ENCODE measurements around the gene ATP9B. TPM values are rescaled to one million over a fixed set of nuclear protein-coding genes. Genes with fewer than 3 reads are reported as not detected.

Gene ATP9B
- total and polyA plus RNA-seq, 4 donors = 7.1 to 31.4 (median 15.5) TPM

DNA sequence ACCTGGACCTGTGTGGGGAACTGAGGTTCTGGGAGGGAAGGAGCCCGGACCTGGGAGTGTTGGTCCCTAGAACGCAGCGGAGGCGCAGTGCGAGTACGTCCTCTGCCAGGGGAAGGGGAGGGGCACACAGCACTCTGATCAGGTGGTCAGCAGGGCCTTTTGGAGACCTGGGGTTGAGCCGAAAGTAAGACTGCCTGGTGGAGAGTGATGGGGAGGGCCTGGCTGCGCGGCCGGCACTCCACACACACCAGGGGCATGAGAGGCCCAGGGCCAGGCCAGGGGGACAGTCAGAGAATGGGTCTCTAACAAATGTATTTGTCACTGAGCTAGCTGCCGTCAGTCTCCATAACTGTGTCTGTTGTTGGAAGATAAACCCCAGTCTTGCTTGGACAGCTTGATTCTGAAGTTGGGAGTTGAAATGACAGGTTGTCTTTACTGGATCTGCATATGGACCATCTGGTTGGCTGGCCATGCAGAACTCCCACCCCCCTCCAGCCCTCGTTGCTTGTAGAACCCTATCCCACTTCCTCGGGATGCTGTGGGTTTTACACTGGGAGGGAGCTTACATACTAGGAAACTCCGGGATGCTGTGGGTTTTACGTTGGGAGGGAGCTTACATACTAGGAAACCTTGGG, 251.1 kb downstream of the ATP9B start:
- peaks cover 0 to 5% (median 0%) of the 10 kb centered on the region in 4 donors for H3K9me3 ChIP-seq (ENCODE audit: control insufficient read depth in 4 of 4, low read length in 3 of 4)
- no peak overlapping the region for H3K27ac ChIP-seq (ENCODE audit: low read depth in 1 of 2, low read length in 2 of 2)
- 94% methylated on average over 15 of the region's 15 CpGs for WGBS
- no peaks in the 10 kb centered on the region for H3K4me1 ChIP-seq (ENCODE audit: control insufficient read depth in 4 of 4, insufficient read depth in 4 of 4, low read length in 3 of 4)
- no peaks in the 10 kb centered on the region for H3K27me3 ChIP-seq (ENCODE audit: control insufficient read depth in 4 of 4, insufficient read depth in 4 of 4, low read length in 3 of 4)
- H3K36me3 ChIP-seq (ENCODE audit: control insufficient read depth in 4 of 4, insufficient read depth in 3 of 4, low read depth in 1 of 4, low read length in 3 of 4) = peaks cover 0 to 6% (median 3%) of the 10 kb centered on the region in 4 donors
- H3K4me3 ChIP-seq (ENCODE audit: low read depth in 1 of 3, low read length in 3 of 3) = no peak overlapping the region
- DNase-seq (ENCODE audit: low spot score) = no peak
- H3K9ac ChIP-seq (ENCODE audit: low read depth in 1 of 2, low read length in 2 of 2) = no peak overlapping the region
- TF ChIP-seq, protein P1, sequence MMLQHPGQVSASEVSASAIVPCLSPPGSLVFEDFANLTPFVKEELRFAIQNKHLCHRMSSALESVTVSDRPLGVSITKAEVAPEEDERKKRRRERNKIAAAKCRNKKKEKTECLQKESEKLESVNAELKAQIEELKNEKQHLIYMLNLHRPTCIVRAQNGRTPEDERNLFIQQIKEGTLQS (IDR thresholded peaks at IDR 0.05) = no peak
- TF ChIP-seq GABPA (IDR thresholded peaks at IDR 0.05 in 1 of 2, conservative IDR thresholded peaks at IDR 0.05 in 1 of 2) = no peak
- no peak for TF ChIP-seq YY1 (IDR thresholded peaks at IDR 0.05)
- TF ChIP-seq JUND (IDR thresholded peaks at IDR 0.05) = no peak
- TF ChIP-seq TAF1 (conservative IDR thresholded peaks at IDR 0.05) = no peak
- TF ChIP-seq, protein P2, sequence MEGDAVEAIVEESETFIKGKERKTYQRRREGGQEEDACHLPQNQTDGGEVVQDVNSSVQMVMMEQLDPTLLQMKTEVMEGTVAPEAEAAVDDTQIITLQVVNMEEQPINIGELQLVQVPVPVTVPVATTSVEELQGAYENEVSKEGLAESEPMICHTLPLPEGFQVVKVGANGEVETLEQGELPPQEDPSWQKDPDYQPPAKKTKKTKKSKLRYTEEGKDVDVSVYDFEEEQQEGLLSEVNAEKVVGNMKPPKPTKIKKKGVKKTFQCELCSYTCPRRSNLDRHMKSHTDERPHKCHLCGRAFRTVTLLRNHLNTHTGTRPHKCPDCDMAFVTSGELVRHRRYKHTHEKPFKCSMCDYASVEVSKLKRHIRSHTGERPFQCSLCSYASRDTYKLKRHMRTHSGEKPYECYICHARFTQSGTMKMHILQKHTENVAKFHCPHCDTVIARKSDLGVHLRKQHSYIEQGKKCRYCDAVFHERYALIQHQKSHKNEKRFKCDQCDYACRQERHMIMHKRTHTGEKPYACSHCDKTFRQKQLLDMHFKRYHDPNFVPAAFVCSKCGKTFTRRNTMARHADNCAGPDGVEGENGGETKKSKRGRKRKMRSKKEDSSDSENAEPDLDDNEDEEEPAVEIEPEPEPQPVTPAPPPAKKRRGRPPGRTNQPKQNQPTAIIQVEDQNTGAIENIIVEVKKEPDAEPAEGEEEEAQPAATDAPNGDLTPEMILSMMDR (IDR thresholded peaks at IDR 0.05; ENCODE audit: low read depth, low read length, missing input control) = no peak
- no peak for TF ChIP-seq HNF4A (conservative IDR thresholded peaks at IDR 0.05)
- no peak for TF ChIP-seq HNF4G (IDR thresholded peaks at IDR 0.05)
- TF ChIP-seq FOXA2 (IDR thresholded peaks at IDR 0.05) = no peak
- TF ChIP-seq, protein P3, sequence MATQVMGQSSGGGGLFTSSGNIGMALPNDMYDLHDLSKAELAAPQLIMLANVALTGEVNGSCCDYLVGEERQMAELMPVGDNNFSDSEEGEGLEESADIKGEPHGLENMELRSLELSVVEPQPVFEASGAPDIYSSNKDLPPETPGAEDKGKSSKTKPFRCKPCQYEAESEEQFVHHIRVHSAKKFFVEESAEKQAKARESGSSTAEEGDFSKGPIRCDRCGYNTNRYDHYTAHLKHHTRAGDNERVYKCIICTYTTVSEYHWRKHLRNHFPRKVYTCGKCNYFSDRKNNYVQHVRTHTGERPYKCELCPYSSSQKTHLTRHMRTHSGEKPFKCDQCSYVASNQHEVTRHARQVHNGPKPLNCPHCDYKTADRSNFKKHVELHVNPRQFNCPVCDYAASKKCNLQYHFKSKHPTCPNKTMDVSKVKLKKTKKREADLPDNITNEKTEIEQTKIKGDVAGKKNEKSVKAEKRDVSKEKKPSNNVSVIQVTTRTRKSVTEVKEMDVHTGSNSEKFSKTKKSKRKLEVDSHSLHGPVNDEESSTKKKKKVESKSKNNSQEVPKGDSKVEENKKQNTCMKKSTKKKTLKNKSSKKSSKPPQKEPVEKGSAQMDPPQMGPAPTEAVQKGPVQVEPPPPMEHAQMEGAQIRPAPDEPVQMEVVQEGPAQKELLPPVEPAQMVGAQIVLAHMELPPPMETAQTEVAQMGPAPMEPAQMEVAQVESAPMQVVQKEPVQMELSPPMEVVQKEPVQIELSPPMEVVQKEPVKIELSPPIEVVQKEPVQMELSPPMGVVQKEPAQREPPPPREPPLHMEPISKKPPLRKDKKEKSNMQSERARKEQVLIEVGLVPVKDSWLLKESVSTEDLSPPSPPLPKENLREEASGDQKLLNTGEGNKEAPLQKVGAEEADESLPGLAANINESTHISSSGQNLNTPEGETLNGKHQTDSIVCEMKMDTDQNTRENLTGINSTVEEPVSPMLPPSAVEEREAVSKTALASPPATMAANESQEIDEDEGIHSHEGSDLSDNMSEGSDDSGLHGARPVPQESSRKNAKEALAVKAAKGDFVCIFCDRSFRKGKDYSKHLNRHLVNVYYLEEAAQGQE (IDR thresholded peaks at IDR 0.05) = no peak
- no peak for TF ChIP-seq NR2F2 (IDR thresholded peaks at IDR 0.05)
- no peak for TF ChIP-seq SP1 (IDR thresholded peaks at IDR 0.05)
- TF ChIP-seq, protein P4, sequence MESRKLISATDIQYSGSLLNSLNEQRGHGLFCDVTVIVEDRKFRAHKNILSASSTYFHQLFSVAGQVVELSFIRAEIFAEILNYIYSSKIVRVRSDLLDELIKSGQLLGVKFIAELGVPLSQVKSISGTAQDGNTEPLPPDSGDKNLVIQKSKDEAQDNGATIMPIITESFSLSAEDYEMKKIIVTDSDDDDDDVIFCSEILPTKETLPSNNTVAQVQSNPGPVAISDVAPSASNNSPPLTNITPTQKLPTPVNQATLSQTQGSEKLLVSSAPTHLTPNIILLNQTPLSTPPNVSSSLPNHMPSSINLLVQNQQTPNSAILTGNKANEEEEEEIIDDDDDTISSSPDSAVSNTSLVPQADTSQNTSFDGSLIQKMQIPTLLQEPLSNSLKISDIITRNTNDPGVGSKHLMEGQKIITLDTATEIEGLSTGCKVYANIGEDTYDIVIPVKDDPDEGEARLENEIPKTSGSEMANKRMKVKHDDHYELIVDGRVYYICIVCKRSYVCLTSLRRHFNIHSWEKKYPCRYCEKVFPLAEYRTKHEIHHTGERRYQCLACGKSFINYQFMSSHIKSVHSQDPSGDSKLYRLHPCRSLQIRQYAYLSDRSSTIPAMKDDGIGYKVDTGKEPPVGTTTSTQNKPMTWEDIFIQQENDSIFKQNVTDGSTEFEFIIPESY (IDR thresholded peaks at IDR 0.05) = no peak
- no peak for TF ChIP-seq FOXA1 (IDR thresholded peaks at IDR 0.05)
- no peak for TF ChIP-seq EGR1 (IDR thresholded peaks at IDR 0.05; ENCODE audit: low read depth in 2 of 2)
- TF ChIP-seq RAD21 (IDR thresholded peaks at IDR 0.05) = no peak
- TF ChIP-seq, protein P5, sequence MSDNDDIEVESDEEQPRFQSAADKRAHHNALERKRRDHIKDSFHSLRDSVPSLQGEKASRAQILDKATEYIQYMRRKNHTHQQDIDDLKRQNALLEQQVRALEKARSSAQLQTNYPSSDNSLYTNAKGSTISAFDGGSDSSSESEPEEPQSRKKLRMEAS (IDR thresholded peaks at IDR 0.05) = no peak
- no peak for TF ChIP-seq RXRA (IDR thresholded peaks at IDR 0.05)

All from liver (tissue), 9 donors.